GM12878 (cell line): Measurements from ENCODE around the gene SUGCT. TPM values are rescaled to one million over a fixed set of nuclear protein-coding genes. Genes with fewer than 3 reads are reported as not detected.

Source experiments
- ATAC-seq: fragments of 200-7000 bp; cut with Tn5 transposase; 3 replicates; pipeline ENCODE4 v1.9.1; 2020; ENCODE audit warnings: mild to moderate bottlenecking, moderate library complexity
- BruUV-seq: library from RNA; stranded (reverse); fragments of 400-500 nt; replicated peaks from 2 replicates; lab custom pipeline; 2021; lab: Mats Ljungman, UMichigan
- CTCF ChIA-PET: fragments of 300-600 bp; sonication (Branson Sonifier 250); formaldehyde crosslinking; extraction: SDS; loops from one replicate; lab custom pipeline; 2021; ENCODE audit warnings: inconsistent platforms; lab: Yijun Ruan, JAX
- POLR2A ChIA-PET: fragments of 350-600 bp; formaldehyde crosslinking; extraction: SDS; loops from one replicate; lab custom pipeline; 2021; ENCODE audit warnings: inconsistent platforms; lab: Charles Lee
- RAD21 ChIA-PET: fragments of 300-600 bp; sonication (Branson Sonifier 250); formaldehyde crosslinking; loops from one replicate; lab custom pipeline; 2023; ENCODE audit warnings: antibody characterized with exemption; ENCODE audit not compliant: unreplicated experiment; lab: Charles Lee
- SMC1A ChIA-PET: fragments of 300-600 bp; sonication (Branson Sonifier 250); formaldehyde crosslinking; loops from one replicate; lab custom pipeline; 2023; ENCODE audit not compliant: unreplicated experiment, uncharacterized antibody; lab: Charles Lee
- DNase-seq: peaks from one replicate; pipeline ENCODE4 v3.0.0-alpha.2; 2011; ENCODE audit warnings: low read depth, low spot score
- FAIRE-seq: peaks from 3 replicates; lab custom pipeline; 2011; peaks lifted over from hg19 to GRCh38; lab: Jason Lieb, UNC
- H2AFZ ChIP-seq: 2 replicates; pipeline ENCODE4 v1.6.0; 2011; ENCODE audit warnings: low read depth, low read length, control low read depth; ENCODE audit not compliant: control insufficient read depth
- H3K27ac ChIP-seq: 2 replicates; pipeline ENCODE4 v1.5.1; 2011; ENCODE audit warnings: control low read depth; ENCODE audit not compliant: control insufficient read depth, insufficient read depth
- H3K27me3 ChIP-seq, 2 experiments: replicated peaks in 1 of 2; 2 replicates each; pipeline versions ENCODE4 v1.6.0 to v1.6.1; 2011; ENCODE audit warnings: low read length in 1 of 2; ENCODE audit not compliant: control insufficient read depth in 2 of 2, insufficient read depth in 2 of 2
- H3K36me3 ChIP-seq, 2 experiments: 2 replicates each; pipeline ENCODE4 v1.5.1; 2011; ENCODE audit warnings: low read length in 1 of 2; ENCODE audit not compliant: control insufficient read depth in 2 of 2, insufficient read depth in 2 of 2
- H3K4me1 ChIP-seq: 2 replicates; pipeline ENCODE4 v1.6.1; 2011; ENCODE audit warnings: mild to moderate bottlenecking, low read length, moderate library complexity, mixed read lengths; ENCODE audit not compliant: control insufficient read depth, insufficient read depth
- H3K4me2 ChIP-seq: 2 replicates; pipeline ENCODE4 v1.6.0; 2011; ENCODE audit warnings: control low read depth; ENCODE audit not compliant: control insufficient read depth, insufficient read depth
- H3K4me3 ChIP-seq: fragments of 200-600 bp; sonication (generic); 2 replicates; pipeline ENCODE4 v1.5.1; 2016
- H3K79me2 ChIP-seq: 2 replicates; pipeline ENCODE4 v1.6.0; 2011; ENCODE audit warnings: low read length; ENCODE audit not compliant: control insufficient read depth, insufficient read depth
- H3K9ac ChIP-seq: 2 replicates; pipeline ENCODE4 v1.8.0; 2011; ENCODE audit warnings: low read length, control low read depth, mixed read lengths; ENCODE audit not compliant: control insufficient read depth, insufficient read depth
- H3K9me3 ChIP-seq: replicated peaks from 3 replicates; pipeline ENCODE4 v1.5.1; 2011; ENCODE audit warnings: mild to moderate bottlenecking, low read length; ENCODE audit not compliant: control insufficient read depth, insufficient read depth
- H4K20me1 ChIP-seq: 2 replicates; pipeline ENCODE4 v1.6.0; 2011; ENCODE audit not compliant: control insufficient read depth, insufficient read depth
- BHLHE40 ChIP-seq, 2 experiments: fragments of 450-650 bp in 1 of 2; IDR thresholded peaks; 2 replicates each; pipeline ENCODE4 v1.6.1; 2011 to 2017; ENCODE audit warnings: low read depth in 2 of 2, borderline replicate concordance in 1 of 2, improper control_type of control experiment in 1 of 2, low read length in 1 of 2, mild to moderate bottlenecking in 1 of 2
- ETV6 ChIP-seq, 2 experiments: fragments of 450-650 bp in 1 of 2; IDR thresholded peaks in 1 of 2; conservative IDR thresholded peaks in 1 of 2; 2 replicates each; pipeline ENCODE4 v1.6.1; 2014; ENCODE audit warnings: antibody characterized with exemption in 1 of 2, borderline replicate concordance in 1 of 2, low read depth in 1 of 2, mild to moderate bottlenecking in 1 of 2, moderate library complexity in 1 of 2
- GABPA ChIP-seq: IDR thresholded peaks from 2 replicates; pipeline ENCODE4 v1.6.1; 2014; ENCODE audit warnings: antibody characterized with exemption, low read depth, mild to moderate bottlenecking, inconsistent platforms
- KAT2A ChIP-seq: conservative IDR thresholded peaks from 2 replicates; pipeline ENCODE4 v1.6.1; 2011; ENCODE audit warnings: low read depth, low read length; ENCODE audit not compliant: control insufficient read depth
- MTA2 ChIP-seq: fragments of 450-650 bp; IDR thresholded peaks from 2 replicates; pipeline ENCODE4 v1.6.1; 2016; ENCODE audit warnings: low read depth, mild to moderate bottlenecking, moderate library complexity
- RELA ChIP-seq: fragments of 450-650 bp; IDR thresholded peaks from 2 replicates; pipeline ENCODE4 v1.8.0; 2014; ENCODE audit warnings: borderline replicate concordance; ENCODE audit not compliant: partially characterized antibody
- SUPT20H ChIP-seq: IDR thresholded peaks from 2 replicates; pipeline ENCODE4 v1.6.1; 2011; ENCODE audit warnings: low read depth, mild to moderate bottlenecking, low read length, moderate library complexity, borderline replicate concordance; ENCODE audit not compliant: control insufficient read depth
- YY1 ChIP-seq: IDR thresholded peaks from 2 replicates; pipeline ENCODE4 v1.6.1; 2011; ENCODE audit warnings: low read depth, mild to moderate bottlenecking, low read length
- WGBS: methylation state at CpG from one replicate; pipeline ENCODE4 v1.1.6; 2016; ENCODE audit warnings: low lambda C conversion rate; ENCODE audit not compliant: insufficient replicate concordance, insufficient coverage; ENCODE audit errors: missing lambda C conversion rate; 5-methylcytosine and 5-hydroxymethylcytosine counted together
- in situ Hi-C: fragments of 300-500 bp; cut with MboI; formaldehyde crosslinking; loops from 9 replicates; pipeline ENCODE4 v1.14.3; 2018; ENCODE audit warnings: mixed read lengths
- intact Hi-C: fragments of 100-400 bp; cut with micrococcal nuclease; formaldehyde crosslinking; loops from one replicate; pipeline ENCODE4 v1.14.2; 2022; ENCODE audit not compliant: unreplicated experiment
- polyA plus RNA-seq, 11 experiments: library from polyadenylated mRNA; depleted of rRNA in 4 of 11; unstranded in 6 of 11; stranded (reverse) in 5 of 11; fragments of >200 nt; fragmentation: Nextera tagmentation in 4 of 11; fragmentation: Illumina TruSeq in 1 of 11; extraction: Ambion mirVana in 4 of 11; extraction: Trizol in 1 of 11; gene quantifications; 1 replicate in 1 of 11; 2 replicates in 10 of 11; pipeline versions ENCODE4 v1.2.1 to v1.2.3, GENCODE V29; 2011 to 2016; ENCODE audit warnings: inconsistent platforms in 2 of 11, missing spikeins in 2 of 11, low read depth in 1 of 11
- total RNA-seq, 4 experiments: library from RNA; depleted of rRNA in 3 of 4; stranded (reverse); fragments of >200 nt in 3 of 4; fragmentation: Illumina TruSeq in 1 of 4; extraction: Trizol in 1 of 4; gene quantifications; 2 replicates each; pipeline versions ENCODE4 v1.2.1 to v1.2.3, GENCODE V29; 2013 to 2021

Gene SUGCT
- total and polyA plus RNA-seq, 10 of the 15 experiments (the other 5 are each of a cell fraction or from before 2014, with no cell fraction given) = 0.08 to 1.2 (median 0.67) TPM; not detected in 1

GRCh38 chr7:40356312-40356711, 221.5 kb downstream of the SUGCT start:
- intact Hi-C loops (no loop called here), in situ Hi-C loops (no loop called here)
- Histone ChIP-seq H3K4me2 (no peak overlapping the region), H3K79me2 (no peaks in the 10 kb centered on the region), H3K27me3 (no peaks in the 10 kb centered on the region), H2AFZ (no peak overlapping the region), H3K9ac (no peak overlapping the region), H3K4me3 (no peak overlapping the region), H3K27ac (no peak overlapping the region), H4K20me1 (no peaks in the 10 kb centered on the region), H3K9me3 (no peaks in the 10 kb centered on the region), H3K4me1 (no peaks in the 10 kb centered on the region), H3K36me3 (no peaks in the 10 kb centered on the region)
- no TSS peak for BruUV-seq
- TF ChIP-seq YY1 (no peak), SUPT20H (no peak), RELA (no peak), MTA2 (no peak), BHLHE40 (IDR thresholded peaks at IDR 0.05; ENCODE audit: borderline replicate concordance in 1 of 2, low read depth in 2 of 2, low read length in 1 of 2) (no peak), KAT2A (no peak), GABPA (no peak), ETV6 (conservative IDR thresholded peaks at IDR 0.05 in 1 of 2, IDR thresholded peaks at IDR 0.05 in 1 of 2; ENCODE audit: borderline replicate concordance in 1 of 2, low read depth in 1 of 2) (no peak)
- ChIA-PET POLR2A (no interaction called here), RAD21 (no interaction called here), SMC1A (no interaction called here), CTCF (no interaction called here)
- FAIRE-seq (no peak), ATAC-seq (no peak), DNase-seq (no peak)
- WGBS = 31% methylated on average over 3 of the region's 3 CpGs
